HG03439 (cell line): ENCODE measurements around the gene PCDH1.
"Not testable (repeated sequence)": the region's sequence is repeated elsewhere in the genome, so short reads cannot be mapped to it uniquely, and the experiment has no call there.

Experiments used
- ATAC-seq: cut with Tn5 transposase; IDR thresholded peaks from one replicate; pipeline ENCODE4 v1.9.1; 2021; ENCODE audit warnings: mild to moderate bottlenecking, moderate library complexity; ENCODE audit not compliant: unreplicated experiment

Gene PCDH1

GRCh38 chr5:141839015-141839513 lies 39.1 kb downstream of the PCDH1 start:
- ATAC-seq, result no peak

DNA sequence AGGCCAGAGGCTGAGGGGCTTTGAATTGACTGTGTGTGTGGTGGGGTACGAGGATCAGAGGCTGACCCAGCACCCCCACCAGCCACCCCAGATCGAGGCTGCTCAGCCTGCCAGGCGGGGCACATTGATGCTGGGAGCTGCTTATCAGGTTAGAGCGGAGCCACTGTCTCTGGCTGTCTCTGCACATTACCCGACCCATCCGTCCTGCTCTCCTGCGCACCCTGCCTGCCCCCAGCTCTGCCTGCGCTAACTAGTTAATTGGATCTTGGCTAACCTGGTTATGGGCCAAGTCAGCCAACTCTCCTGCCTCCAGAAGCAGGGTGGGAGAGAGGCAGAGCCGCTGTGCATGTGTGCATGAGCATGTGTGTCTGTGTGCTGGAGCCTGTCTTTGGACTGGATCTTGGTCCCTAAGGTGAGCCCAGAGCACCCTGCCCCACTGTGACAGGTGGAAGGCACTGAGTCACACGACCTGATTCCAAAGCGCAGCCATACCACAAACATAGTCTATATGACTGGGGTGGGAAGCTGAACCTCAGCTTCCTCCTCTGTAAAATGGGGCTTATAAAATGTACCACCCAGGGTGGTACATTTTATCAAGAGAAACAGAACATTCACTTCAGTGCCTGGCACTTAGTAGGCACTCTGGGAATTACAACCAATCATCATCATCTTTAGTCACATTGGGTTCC lies 39.7 kb downstream of the PCDH1 start:
- ATAC-seq, result no peak

DNA sequence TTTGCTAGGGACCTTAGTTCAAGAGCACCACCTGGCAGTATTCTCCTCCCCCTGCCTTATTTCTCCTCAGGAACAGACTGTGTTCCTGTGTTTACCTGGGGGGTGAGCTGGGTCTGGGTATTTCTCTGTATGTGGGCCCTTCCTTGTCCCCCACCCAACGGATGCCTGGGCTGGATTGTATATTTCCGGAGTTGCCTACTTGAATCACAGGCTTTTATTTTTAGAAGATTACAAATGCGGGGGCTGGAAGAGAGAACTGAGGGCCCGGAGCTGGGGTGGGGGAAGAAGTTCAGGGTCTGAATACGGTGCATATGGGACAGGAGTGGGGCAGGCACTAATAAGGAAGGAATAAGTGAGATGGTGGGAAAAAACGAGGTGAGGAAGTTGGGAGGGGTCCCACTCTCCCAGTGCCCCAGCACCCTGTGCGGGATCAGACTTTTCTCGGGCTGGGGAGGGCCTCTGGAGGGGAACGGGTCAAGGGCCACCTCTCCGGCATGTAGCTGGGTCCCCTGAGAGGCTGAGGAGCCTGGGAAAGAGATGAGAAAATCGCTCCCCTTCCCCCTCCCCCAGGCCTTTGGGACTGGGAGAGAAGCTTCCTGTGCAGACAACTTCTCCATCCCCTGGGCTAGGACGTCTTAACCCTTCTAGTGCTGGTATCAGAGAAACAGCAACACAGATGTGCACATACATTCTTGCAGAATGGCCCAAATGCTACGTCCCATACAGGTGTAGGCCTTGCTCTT lies 42.1 kb downstream of the PCDH1 start:
- no peak for ATAC-seq

DNA sequence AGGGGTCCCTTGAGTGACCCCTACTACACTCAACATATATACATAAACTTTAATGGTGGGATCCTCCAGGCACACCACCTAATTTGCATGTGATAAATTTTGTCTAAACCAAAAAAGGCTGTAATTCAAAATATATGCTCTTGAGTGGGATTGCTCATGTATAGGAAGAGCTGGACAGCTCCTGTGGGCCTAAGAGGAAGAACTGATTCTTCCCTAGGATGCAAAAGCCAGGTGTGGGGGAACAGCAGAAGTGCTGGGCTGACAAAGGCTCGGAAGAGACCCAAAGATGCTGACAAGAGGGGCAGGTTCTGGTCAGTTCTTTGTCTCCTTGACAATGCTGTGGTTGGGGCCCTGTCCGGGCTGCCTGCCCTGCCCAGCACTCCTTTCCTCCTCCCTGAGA lies 43.9 kb downstream of the PCDH1 start:
- no peak for ATAC-seq

DNA sequence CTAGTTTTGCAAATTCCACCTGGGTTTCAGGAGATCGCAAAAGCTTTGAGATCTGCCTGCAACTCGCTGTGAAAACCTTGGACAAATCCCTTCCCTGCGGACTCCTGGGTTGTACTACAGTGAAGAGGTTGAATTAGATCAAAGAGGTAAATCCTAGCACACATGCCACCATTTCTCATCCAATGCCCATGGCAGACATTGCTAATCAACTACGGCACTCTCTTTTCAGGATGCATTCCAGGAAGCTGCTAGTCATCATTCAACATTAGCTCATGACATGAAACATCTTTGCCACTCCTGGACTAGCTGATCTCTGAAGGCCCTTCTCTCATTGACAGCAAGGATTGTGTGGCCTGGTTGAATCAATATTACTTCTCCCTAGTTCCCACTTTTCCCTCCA lies 46.1 kb downstream of the PCDH1 start:
- ATAC-seq, result no peak

- no peak for ATAC-seq
Observed at GRCh38 chr5:141828162-141828561, 50.0 kb downstream of the PCDH1 start.

GRCh38 chr5:141826674-141827073 lies 51.5 kb downstream of the PCDH1 start:
- ATAC-seq, result no peak

DNA sequence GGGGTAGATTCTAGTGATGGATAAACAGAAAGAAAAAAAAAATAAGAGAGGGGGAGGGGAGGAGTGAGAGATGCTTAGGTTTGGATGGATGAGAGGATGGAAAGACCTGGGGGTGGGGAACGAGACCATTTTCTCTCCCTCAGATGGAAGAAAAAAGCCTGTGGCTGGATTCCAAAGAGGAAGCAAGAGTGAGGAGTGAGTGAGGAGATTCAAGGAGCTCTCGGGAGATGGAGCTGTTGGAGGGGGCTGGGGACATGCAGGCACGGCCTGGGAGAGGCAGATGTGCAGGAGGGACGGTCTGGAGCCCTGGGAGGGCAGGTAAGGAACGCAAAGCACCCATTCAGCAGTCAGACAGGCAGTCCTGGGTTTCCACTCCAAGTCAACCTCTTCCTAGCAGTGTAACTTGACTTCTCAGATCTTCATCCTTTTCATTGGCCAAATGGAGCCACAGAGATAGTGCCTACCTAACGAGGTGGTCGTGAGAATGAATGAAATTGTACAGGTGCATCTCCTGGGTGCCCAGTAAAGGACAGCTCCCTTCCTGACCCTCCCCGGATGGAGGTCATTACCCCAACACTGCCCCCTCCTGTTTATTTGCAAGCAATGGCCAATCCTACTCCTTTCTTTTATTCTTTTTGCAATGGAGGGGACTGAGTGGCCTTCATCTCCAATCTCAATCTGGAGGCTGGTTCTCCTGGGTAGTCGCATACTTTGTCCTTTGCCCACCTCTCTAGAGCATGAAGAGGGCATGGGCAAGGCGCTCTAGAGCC lies 52.2 kb downstream of the PCDH1 start:
- no peak for ATAC-seq

- ATAC-seq, result no peak
Observed at GRCh38 chr5:141825241-141825671, 53.0 kb downstream of the PCDH1 start.

- no peak for ATAC-seq
Observed at GRCh38 chr5:141824717-141825116, 53.5 kb downstream of the PCDH1 start.

DNA sequence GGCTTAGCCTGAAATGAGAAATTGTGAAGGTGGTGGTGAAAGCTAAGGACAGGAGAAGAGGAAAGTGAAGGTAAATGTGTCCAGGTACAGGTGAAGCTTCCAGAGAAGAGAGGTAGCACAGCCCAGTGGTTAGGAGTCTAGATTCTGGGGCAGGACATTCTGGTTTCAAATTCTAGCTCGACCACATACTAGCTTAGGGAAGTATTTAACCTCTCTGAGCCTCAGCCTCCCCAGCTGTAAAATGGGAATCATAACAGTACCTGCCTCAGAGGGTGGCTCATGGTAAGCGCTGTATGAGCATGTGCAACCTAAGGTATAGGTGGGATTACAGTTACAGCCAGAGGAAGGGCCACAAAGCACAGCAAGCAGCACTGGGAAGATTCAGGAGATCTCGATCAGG lies 55.2 kb downstream of the PCDH1 start:
- no peak for ATAC-seq

DNA sequence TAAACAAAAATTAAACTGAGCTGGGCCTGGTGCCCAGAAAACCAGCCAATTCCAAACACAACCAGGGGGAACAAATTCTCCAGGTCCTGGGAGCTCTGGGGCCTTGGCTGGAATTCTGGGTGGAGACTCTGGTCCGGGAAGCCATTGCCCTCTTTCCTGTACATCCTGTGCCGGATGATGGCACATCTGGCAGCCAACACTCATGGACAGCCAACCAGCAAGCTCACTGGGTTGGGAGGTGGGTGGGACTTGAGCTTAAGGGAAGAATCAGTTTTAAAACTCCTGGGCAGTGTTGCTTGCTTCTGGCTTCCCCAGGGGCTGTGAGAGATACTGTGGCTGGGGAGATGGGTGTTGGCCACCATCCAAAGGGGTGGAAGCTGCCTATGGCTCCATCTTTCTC lies 56.1 kb downstream of the PCDH1 start:
- ATAC-seq, result no peak

GRCh38 chr5:141821430-141821925 lies 56.7 kb downstream of the PCDH1 start:
- ATAC-seq, result no peak

DNA sequence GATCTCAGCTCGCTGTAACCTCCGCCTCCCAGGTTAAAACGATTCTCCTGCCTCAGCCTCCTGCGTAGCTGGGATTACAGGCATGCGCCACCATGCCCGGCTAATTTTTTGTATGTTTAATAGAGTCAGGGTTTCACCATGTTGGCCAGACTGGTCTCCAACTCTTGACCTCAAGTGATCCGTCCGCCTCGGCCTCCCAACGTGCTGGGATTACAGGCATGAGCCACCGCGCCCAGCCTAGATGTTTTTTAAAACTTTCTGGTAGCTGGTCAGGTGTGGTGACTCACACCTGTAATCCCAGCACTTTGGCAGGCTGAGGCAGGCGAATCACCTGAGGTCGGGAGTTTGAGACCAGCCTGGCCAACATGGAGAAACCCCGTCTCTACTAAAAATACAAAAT lies 57.5 kb downstream of the PCDH1 start:
- not testable (repeated sequence) for ATAC-seq

GRCh38 chr5:141817631-141818030 lies 60.6 kb downstream of the PCDH1 start:
- no peak for ATAC-seq

GRCh38 chr5:141816598-141817399 lies 61.4 kb downstream of the PCDH1 start:
- ATAC-seq, result no peak

DNA sequence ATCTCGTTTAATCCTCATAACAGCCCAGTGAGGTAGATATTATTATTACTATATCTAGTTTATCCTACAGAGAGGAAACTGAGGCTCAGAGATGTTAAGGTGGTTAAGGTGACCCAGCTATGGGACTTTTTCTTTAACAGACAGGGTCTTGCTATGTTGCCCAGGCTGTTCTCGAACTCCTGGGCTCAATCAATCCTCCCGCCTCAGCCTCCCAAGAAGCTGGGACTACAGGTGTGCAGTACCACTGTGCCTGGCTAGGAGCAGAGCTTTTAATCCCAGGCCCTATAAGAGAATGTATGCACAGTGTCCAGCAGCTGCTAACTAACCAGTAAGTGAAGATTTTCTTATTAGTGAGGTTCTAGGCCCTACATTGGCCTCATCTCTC lies 62.4 kb downstream of the PCDH1 start:
- ATAC-seq, result no peak

DNA sequence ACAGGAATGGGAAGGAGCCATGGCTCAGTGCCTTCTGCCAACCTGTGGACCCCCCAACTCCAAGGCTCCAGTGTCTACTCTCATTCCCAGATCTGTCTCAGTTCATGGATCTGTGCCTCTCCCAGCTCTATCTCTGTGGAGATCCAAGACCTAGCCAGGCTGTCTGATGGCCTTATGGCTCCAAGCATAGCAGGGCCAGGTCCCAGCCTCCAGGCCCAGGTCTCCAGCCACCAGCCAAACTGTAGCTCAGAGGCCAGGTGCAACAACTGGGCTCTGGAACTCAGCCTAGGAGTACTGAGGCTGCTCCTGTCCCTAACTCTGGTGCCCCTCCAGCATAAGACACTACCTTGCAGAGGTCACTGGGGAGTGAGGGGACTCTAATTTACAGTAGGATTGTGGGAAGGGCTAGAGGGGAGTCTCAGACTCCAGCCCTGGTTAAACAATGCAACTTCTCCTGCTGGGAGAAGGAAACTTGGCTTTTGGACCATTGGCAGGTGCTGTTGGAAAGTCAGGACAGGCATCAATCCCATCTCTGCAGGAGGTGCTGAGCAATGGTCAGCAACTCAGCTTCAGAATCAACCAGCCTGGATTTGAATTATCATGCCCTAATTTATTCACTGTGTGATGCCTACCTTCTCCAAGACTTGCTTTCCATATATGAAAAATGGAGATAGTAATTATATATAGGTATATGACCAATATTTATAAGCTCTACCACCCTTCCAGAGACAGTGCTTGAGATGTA lies 63.0 kb downstream of the PCDH1 start:
- ATAC-seq, result no peak

GRCh38 chr5:141814064-141814964 lies 63.9 kb downstream of the PCDH1 start:
- ATAC-seq, result no peak
